SK-N-DZ (cell line): Measurements from ENCODE around the gene HTRA2.

Experiments used
- DNase-seq: peaks from one replicate; pipeline ENCODE4 v3.0.0-alpha.2; 2015; ENCODE audit warnings: low spot score

HTRA2 gene

DNA sequence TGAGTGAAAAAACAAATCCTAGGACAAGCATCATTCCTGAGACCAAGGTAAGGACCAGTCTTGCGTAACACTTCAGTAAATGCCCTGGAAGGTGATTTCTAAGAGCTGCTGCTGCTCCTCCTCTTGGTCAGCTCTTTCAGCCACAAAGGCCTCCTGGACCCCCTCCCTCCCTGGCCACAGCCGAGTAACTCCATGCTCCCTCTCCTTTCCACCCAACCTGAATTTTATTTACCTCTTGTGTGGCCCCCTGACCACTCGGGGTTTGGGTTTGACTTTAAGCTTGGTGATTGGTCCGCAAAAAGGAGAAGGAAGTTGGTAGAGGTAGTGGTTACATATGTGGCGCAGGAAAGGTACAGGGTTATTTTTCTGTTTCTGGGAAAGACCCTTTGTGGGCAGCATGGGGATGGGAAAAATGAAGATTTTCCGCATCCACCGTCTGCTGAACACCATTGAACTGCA, 9.2 kb downstream of the HTRA2 start:
- DNase-seq: no peak

DNA sequence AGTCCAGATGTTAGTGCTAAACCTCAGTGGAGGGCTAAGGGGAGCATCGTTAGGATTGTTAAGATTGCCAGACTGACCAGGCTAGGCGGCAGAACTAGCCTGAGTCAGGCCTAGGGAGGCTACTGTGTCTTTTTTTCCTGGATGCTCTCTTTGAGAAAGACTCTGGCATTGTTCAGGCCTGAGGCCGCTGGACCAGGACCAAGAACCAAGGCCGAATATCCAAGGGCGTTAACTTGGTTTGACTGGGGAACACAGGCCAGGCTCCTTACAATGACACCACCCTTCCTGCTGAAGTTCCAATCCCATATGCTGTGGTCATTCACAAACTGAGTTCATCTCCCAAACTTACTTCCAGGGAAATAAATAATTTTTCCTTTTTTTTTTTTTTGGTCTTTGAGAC, 10.6 kb downstream of the HTRA2 start:
- no peak for DNase-seq

DNA sequence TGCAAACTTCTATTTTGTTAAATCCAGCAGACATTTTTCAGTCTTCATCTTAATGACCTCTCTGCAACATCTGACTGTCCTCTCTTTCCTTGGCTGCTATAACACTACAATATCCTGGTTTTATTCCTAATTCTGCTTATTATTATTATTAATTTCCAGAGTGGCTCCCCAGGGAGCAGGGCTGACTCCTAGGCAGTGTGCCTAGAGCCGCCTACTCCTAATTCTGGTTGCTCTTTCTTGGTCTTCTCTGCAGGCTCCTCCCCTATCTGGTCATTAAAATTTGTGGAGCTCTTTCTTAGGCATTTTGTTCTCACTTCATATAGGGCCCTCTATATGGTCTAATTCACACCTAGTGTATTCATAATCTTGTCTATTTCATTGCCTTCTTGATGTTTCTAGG, 13.2 kb downstream of the HTRA2 start:
- DNase-seq: no peak

DNA sequence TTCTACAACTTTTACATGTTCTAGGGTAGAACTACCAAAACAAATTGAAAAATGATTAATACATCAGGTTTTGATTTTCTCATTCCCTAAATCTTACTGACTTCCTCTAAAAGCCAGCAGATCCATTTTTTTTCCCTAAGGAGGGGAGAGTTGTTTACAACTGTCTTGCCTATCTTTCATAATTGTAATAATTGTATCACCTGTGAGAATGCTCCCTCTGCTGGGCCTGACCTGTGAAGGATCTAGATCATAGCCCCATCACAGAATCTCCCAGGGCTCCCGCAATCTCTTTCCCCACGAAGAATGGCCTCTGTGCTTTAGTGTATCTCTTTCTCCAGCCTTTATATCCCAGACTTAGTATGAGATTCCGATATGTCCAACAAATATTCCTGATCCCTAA, 14.9 kb downstream of the HTRA2 start:
- DNase-seq: no peak

DNA sequence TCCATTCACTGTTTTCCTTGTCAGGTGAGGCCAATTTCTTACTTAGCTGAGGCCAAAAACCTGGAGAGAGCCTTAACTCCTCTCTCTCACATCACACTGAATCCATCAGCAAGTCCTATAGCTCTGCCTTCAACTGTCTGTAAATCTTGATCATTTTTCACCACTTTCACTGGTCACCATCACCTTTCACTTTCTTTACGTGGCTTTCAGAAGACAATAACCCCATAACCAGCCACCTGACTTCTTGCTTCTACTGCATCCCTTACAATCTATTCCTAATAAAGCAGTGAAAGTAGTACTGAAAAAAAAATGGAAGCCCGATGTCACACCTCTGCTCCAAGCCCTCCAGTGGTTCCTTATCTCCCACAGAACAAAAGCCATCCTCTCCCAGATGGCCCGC, 16.3 kb downstream of the HTRA2 start:
- no peak for DNase-seq

DNA sequence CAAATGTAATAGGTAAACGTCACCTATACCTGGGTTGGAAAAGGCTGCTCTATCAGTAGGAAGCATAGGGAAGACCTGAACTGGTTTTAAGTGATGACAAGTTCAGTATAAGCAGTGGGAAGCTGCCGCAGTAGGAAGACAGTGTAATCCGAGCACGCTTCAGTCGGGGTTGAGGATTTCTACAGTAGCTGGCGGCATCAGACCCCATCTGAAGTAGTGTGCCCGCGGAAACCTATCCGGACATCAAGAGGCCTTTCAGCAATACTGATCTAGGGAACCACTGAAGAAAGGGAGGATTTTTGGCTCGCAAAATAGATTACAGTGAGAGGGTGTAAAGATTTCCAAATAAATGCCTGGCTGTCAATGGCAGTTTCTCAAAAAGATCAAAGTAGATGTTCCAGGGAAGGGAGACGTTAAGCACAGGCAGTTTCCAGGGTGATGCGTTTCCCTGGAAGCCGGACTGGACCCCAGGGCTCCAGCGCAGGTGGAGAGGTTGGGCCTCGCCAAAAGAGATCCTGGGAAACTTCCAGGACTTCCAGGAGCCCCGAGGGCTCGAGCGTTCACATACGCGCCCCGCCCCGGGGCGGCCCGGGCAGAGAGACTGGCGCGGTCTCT, 18.7 kb downstream of the HTRA2 start:
- DNase-seq: no peak

DNA sequence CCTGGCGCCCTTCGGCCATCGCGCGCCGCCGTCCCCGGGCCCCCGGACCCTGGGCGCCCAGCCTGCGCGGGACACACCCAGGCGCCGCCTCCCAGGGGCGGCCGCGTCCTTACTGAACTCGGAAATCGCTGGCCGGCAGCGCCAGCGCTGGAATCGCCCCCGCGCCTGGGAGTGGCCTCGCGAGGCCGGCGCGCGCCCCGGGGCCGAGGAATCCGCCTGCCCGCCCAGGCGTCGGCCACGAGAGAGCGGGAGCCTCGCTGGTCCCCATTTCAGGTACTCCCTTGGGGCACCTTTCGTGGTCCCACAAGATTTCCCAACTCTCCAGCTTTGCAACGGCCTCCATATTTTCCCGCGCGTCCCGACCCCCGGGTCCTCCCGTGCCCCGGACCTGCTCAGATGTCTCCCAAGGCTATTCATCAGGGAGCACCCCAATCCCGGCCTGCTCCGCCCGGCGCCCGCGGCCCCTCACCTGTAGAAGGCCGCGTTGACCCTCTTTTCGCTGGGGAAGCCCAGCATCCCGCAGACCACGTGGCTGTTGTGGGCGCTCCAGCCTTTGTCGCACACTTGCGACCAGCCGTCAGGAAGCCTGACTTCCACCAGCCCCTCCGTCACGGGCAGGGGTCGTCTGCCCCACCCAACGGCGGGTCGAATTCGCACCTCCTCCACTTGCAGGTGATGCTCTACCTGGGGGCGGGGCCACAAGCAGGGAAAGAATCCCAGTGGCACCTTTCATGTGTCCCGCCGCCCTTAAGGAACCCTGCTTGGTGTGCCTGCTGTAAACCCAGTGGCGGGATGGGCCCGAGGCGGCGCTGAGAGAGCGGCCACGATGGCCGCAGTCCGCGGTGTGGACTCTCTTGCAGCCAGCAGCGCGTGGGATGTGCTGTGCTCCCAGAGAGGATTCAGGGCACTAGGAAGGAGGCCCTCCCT, 19.4 kb downstream of the HTRA2 start:
- no peak for DNase-seq

DNA sequence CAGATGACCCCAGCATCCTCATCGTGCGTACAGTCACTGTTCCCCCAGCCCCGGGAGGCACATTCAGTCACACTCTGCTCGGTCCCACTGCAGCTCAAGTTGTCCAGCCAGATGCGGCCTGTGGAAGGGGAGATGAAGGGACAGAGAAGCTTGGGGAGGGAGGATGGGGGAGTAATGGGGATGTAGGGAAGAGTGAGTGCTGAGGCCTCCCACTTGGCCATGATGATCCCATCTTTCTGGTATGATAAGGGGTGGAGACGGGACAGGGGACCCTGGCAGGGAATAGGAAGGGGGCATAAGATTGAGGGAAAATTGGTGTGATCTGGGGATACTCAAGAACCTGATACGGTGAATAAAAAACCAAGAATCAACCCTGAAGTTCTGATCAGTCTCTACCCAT, 20.5 kb downstream of the HTRA2 start:
- DNase-seq: no peak

DNA sequence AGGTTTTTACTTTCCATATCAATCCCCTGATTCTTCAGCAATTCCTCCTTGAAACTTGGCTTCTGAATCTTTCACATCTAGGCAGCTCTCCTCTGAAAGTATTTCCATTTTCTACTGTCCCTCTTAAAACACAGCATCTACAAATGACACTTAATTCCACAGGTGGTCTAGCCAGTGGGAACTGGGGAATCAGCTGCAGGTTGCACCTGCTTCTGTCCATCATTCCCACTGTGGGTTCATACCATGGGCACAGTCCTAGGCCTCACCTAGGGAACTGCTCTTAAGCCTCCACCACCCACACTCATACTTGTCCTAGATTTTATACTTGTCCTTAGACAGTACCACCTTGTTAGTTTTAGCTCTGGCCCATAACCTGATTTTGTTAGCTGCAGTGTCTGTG, 21.8 kb downstream of the HTRA2 start:
- no peak for DNase-seq

DNA sequence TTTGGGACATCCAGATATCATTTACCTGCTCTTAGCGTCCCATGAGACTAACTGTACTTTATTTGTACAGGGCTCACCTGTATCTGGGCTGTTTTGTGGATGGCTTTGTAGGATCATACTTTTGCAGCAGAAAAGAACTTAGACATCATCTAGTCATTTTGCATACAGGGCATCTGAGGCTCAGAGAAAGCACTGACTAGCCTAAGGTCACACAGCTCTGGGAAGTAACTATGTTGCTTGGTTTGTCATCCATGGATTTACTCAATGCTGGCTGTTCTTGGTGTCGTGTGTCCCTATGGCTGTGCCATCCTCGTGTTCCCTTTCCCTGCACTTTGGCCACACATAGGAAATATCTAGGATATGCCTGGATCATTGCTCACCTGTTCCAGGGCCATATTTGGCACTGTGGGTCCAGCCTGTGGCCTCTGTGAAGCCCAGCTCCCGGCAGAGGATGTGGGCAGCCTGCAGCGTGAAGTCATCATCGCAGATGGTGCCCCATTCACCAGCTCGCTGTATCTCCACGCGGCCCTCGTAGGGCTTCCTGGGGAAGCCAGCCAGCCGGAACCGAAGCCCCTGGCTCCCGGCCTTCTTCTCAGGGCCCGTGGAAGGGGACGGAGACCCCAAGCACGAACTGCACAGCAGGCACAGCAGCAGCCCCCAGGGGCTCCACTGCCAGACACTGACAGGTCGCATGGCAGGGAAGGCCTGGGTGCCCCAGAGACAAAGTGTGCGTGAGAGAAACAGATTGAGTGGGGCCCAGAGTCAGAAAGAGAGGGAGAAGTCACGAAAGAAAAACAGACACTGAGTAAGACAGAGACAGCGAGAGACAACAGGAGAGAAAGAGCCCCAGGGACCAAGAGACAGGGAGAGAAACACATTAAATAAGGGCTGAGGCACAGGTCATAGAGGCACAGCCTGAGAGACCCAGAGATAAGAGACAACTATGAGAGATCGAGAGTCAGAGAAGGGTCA, 22.5 kb downstream of the HTRA2 start:
- no peak for DNase-seq

DNA sequence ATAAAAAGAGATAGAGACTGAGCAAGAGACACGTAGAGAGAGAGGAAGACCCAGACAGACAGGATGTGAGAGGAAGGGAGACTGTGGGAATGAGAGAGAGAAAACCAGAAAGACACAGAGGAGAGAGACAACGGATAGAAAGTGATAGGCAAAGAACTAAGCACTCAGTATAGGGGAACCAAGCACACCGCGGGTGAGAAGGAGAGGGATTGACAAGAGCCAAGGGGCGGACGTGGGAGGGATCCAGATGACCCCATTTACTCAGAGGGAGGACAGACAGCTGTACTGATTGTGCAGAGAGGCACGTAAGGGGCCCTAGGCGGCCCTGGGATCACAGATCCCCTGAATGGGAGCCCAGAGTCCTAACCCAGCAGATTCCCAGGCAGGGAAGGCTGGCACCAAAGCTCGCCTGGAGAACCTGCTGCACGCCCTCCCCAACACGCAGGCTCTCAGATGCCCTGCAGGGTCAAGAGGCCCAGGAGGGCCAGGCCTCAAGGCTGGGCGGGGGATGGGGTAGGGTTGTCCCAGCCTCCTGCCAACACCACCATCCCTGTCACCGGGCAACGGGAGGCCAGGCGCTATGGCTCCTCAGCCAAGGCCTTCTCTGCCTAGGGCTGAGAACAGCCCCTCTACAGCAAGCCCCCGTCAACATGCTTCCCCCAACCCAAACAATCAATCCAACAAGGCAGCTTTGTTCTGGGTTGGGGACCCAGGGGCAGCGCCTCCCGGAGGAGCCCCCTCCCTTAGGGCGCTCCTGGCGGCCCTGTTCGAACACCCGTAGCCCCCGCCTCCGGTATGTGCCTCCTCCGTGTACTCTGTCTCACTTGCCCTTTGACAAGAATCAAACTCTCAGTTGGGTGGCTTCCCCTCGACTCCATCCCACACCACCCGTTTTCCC, 23.4 kb downstream of the HTRA2 start:
- peak; percentile 40 for DNase-seq

DNA sequence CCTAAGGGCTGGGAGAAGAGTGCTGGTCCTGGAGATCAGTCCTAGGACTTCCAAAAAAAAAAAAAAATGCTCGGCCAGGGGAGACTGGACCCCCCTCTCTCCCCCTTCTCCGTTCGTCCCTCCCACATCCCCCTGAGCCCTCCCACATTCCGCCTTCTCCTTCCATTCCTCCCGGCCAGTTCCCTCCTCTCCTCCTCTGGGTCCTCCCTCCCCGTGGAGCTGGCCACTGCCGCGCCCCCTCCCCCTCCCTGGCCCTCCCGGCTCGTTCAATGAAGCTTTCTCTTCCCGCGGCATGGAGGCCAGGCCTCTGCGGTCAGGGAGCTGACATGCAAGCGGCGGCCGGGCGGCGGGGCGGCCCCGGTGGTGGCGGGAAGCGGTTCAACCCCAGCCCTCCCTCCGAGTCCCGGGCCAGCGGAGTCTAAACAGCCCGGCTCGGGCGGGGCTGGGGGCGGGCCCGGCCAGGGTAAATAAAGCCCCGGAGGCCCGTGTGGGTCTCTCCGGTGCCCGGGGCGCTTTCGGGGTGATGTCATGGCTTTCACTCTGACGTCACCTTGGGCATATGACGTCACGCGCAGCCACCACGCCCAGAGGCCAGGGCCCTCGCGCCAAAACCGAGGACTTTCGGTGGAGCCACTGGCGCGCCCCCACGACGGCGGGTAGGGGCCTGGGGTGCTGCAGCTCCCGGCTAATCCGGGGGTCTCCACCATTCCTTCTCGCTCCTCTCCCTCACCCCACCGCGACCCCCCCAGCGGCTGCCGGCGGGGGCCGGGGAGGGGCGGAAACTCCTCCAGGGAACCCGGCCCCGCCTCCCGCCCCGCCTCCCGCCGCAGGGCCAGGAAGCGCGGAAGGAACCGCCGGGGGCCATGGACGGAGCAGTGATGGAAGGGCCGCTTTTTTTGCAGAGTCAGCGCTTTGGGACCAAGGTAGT, 24.4 kb downstream of the HTRA2 start, which contains the start of the genes DOK1 and LOXL3:
Gene DOK1, plus strand, starts transcription at position 829 of the 928 bp plus-strand sequence. Its CDS starts 35 bp downstream, at position 864.
Gene LOXL3, minus strand, starts transcription at position 51 of the 928 bp plus-strand sequence. CDS start 1,308 bp downstream, outside the sequence.
- peak; percentile 93 for DNase-seq

DNA sequence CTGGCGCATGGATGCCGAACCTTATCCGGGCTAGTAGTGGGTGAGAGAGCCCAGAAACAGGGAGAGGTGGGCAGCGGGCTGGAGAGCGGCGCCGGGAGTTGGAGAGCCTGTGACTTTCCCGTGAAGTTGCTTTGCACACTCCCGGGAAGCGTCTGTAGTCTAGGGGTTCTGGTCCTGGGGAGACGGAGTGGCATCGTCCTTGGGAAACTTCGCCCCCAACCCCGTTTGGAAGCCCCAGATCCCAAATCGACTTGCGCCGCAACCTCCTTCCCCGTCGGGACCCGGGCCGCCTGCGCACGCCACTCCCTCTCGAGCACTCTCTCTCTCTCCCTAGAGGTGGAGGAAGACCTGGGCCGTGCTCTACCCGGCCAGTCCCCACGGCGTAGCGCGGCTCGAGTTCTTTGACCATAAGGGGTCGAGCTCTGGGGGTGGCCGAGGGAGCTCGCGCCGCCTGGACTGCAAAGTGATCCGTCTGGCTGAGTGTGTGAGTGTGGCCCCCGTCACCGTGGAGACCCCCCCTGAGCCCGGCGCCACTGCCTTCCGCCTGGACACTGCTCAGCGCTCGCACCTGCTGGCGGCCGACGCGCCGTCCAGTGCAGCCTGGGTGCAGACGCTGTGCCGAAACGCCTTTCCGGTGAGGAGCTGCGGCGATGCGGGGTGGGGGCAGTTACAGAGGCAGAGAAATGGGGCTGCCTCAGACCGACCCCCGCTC, 25.2 kb downstream of the HTRA2 start:
- DNase-seq: peak; percentile 58

DNA sequence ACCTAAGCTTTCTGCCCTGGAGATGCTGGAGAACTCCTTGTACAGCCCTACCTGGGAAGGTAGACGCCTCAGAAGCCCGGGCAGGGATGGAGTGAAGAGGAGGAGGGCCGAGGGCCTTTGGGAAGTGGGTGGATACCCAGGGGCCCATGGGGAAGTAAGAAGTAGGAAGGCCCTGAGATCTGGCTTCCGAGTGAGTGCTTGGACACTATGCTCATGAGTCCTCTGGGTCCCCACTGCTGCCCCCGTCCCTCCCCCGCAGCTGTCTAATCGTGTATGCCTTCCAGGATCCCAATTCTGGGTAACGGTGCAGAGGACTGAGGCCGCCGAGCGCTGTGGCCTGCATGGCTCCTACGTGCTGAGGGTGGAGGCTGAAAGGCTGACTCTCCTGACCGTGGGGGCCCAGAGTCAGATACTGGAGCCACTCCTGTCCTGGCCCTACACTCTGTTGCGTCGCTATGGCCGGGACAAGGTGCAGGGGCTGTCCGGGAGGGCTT, 25.9 kb downstream of the HTRA2 start:
- no peak for DNase-seq

DNA sequence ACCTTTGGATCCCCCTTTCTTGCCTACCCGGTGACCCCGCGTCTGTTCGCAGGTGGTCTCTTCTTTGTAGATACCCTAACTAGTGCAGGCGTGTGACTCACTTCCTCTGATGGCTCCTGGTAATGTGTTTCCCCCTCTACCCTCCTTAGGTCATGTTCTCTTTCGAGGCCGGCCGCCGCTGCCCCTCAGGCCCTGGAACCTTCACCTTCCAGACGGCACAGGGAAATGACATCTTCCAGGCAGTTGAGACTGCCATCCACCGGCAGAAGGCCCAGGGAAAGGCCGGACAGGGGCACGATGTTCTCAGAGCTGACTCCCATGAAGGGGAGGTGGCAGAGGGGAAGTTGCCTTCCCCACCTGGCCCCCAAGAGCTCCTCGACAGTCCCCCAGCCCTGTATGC, 26.4 kb downstream of the HTRA2 start:
- DNase-seq: no peak

DNA sequence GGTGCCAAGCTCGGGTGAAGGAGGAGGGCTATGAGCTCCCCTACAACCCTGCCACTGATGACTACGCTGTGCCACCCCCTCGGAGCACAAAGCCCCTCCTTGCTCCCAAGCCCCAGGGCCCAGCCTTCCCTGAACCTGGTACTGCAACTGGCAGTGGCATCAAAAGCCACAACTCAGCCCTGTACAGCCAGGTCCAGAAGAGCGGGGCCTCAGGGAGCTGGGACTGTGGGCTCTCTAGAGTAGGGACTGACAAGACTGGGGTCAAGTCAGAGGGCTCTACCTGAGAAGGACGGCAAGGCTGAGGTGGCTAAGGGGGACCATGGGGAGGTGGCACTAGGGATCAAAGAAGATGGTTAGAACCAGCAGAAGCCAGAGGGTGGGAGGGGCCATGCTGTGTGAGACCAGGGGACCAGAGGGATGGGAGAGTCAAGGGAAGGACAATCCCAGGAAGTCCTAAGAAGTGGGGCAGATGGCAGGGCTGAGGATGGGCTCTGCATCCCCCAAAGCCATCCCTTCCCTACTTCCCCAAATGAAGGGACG, 27.2 kb downstream of the HTRA2 start:
- DNase-seq: no peak

DNA sequence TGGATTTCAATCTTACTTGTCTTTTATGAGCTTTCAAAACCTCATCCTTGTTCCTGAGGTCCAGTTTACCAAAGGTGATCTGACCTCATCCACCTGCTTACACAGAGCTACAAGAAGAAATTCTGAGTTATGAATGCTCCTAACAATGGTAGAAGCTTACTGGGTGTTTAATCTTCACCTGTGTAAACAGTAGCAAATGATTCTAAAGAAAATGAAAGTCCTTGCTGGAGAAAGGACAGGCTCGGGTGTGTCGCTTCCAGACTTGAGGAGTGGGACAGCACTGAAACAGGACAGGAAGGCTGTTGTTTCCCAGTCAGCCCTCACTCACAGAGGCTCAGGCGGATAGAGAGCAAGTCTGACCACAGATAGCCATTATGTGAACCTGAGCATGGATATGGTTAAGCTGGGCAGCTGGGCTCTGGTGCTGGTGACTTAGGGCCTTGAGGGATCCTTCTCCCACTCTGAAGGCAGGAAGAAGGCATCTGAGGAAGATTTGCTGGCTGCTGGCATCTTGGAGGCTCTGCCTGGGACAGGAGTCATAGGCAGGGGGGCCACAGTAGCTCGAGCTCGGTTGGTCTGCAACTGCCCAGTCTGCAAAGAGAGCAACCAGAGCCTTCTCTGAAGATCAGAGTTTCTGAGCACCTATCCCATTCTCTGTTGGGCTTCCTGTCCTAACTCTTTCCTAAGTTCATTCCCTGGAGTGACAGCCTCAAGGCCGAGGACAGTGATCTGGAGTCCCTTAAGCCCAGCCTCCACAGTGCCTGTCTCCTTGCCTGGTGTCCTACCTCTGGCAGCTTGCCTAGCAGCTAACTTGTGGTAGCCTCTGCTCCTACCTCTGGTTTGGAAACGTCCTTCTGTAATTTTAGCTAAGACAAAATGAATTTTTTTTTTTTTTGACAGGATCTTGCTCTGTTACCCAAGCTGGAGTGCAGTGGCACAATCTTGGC, 28.8 kb downstream of the HTRA2 start:
- DNase-seq: no peak
